Hepatocyte (in vitro differentiated cells): ENCODE data around the gene UBE2QL1.

ENCODE experiments used
- EZH2 ChIP-seq: fragments of 200-600 bp; sonication (generic); IDR thresholded peaks from 2 replicates; pipeline ENCODE4 v1.6.1; 2016; ENCODE audit warnings: antibody characterized with exemption, mild to moderate bottlenecking, borderline replicate concordance
- EZH2phosphoT487 ChIP-seq: fragments of 200-600 bp; sonication (generic); IDR thresholded peaks from one replicate; pipeline ENCODE4 v1.6.1; 2018; ENCODE audit warnings: antibody characterized with exemption, mild to moderate bottlenecking, low read depth, moderate library complexity; ENCODE audit not compliant: unreplicated experiment, severe bottlenecking
- TF ChIP-seq, protein P1 (sequence below): fragments of 200-600 bp; sonication (generic); IDR thresholded peaks from 2 replicates; pipeline ENCODE4 v1.5.1; 2016; ENCODE audit warnings: antibody characterized with exemption, mild to moderate bottlenecking; ENCODE audit not compliant: poor library complexity

DNA sequence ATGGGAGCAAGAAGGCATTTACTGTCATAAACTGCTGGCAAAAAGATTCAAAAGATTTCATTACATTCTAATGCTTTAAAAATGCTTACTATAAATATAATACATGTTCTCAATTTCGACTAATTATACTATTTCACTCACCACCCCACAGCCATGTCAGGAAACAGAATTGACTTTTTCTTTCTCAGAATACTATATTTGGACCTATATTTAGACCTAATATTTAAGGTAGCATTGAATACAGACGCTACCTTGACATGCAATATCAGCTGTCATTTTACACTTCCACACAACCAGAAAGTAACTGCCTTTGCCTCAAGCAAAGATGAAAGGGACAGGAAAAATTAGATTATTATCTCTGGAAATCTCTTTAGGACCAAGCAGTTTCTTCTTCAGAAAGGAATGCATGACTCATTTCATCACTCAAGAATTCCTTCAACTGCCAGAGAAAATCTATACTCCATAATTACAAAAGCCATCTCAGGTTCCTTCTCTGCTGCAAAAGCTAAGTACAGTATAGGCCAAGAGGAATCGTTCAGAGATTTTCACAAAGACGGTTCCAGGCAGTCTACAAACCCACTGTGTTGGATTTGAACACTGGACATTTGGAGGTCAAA, 11.8 kb upstream of the UBE2QL1 start:
- TF ChIP-seq, protein P1, sequence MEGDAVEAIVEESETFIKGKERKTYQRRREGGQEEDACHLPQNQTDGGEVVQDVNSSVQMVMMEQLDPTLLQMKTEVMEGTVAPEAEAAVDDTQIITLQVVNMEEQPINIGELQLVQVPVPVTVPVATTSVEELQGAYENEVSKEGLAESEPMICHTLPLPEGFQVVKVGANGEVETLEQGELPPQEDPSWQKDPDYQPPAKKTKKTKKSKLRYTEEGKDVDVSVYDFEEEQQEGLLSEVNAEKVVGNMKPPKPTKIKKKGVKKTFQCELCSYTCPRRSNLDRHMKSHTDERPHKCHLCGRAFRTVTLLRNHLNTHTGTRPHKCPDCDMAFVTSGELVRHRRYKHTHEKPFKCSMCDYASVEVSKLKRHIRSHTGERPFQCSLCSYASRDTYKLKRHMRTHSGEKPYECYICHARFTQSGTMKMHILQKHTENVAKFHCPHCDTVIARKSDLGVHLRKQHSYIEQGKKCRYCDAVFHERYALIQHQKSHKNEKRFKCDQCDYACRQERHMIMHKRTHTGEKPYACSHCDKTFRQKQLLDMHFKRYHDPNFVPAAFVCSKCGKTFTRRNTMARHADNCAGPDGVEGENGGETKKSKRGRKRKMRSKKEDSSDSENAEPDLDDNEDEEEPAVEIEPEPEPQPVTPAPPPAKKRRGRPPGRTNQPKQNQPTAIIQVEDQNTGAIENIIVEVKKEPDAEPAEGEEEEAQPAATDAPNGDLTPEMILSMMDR: no peak
- TF ChIP-seq EZH2 (no peak), EZH2phosphoT487 (no peak)
